Peyer's patch (tissue), 4 donors: ENCODE data around the gene DISP3. TPM values are rescaled to one million over a fixed set of nuclear protein-coding genes. Genes with fewer than 3 reads are reported as not detected.
A peak's percentile ranks its signal among the peaks of the same experiment; 100 is the strongest.

Experiments used
- DNase-seq, 3 donors: peaks; one replicate each; pipeline ENCODE4 v3.0.0-alpha.2; 2017 to 2019
- H3K27ac ChIP-seq, 4 donors: fragments of 200-600 bp; sonication (generic); one replicate each; pipeline ENCODE4 v1.5.1; 2016 to 2019
- H3K27me3 ChIP-seq, 2 donors: fragments of 200-600 bp; sonication (generic); one replicate each; pipeline ENCODE4 v1.5.1; 2019
- H3K36me3 ChIP-seq, 3 donors: fragments of 200-600 bp; sonication (generic); one replicate each; pipeline ENCODE4 v1.5.1; 2016 to 2019
- H3K4me1 ChIP-seq, 4 donors: fragments of 200-600 bp; sonication (generic); one replicate each; pipeline ENCODE4 v1.5.1; 2016 to 2019
- H3K4me3 ChIP-seq, 4 donors: fragments of 200-600 bp; sonication (generic); 1 replicate in 3 of 4; 2 replicates in 1 of 4; pipeline ENCODE4 v1.5.1; 2016 to 2019; ENCODE audit warnings: mild to moderate bottlenecking in 1 of 4
- H3K9me3 ChIP-seq, 4 donors: fragments of 200-600 bp; sonication (generic); one replicate each; pipeline ENCODE4 v1.5.1; 2016 to 2019; ENCODE audit warnings: mild to moderate bottlenecking in 1 of 4
- CTCF ChIP-seq, 6 experiments: fragments of 450-650 bp in 4 of 6; fragments of 200-600 bp in 2 of 6; sonication (generic) in 1 of 6; IDR thresholded peaks; one replicate each; pipeline ENCODE4 v1.5.1; 2017 to 2019; ENCODE audit warnings: antibody characterized with exemption in 6 of 6, mild to moderate bottlenecking in 3 of 6, moderate library complexity in 1 of 6
- POLR2A ChIP-seq, 2 donors: fragments of 450-650 bp; IDR thresholded peaks; one replicate each; pipeline ENCODE4 v1.5.1; 2017; ENCODE audit warnings: antibody characterized with exemption in 2 of 2, mild to moderate bottlenecking in 2 of 2, moderate library complexity in 2 of 2
- total RNA-seq, 4 donors: library from RNA; depleted of rRNA; stranded (reverse); fragments of >200 nt; gene quantifications; one replicate each; pipeline ENCODE4 v1.1.0, GENCODE V29; 2016

The DISP3 gene
- total RNA-seq, 4 donors from 2014 or later: 0.54 to 2.4 (median 1.8) TPM; not detected in 1

DNA sequence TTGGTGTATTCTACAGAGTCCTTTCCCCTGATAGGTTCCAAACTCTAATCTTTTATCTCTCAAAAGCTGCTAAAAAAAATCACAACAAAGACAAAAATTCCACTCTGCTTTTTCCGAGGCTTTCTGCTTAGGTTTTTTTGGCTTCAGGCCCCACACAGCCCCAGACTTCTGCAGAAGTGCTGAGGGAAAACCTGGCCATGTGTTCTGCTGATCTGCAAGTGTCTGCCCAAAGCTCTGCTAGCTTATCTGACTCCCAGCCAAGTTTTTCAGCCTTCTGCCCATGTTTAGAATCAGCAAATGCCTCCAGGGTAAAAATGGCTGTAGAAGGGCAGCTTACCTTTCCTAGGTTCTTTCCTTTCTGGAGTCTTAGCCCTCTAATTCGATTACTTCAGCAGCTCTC, 28.4 kb downstream of the DISP3 start:
- peaks cover 0 to 37% (median 5%) of the 10 kb centered on the region in 4 donors for H3K9me3 ChIP-seq
- H3K27me3 ChIP-seq: no peaks in the 10 kb centered on the region
- H3K27ac ChIP-seq: no peak overlapping the region
- no peaks in the 10 kb centered on the region for H3K4me1 ChIP-seq
- no peak overlapping the region for H3K4me3 ChIP-seq
- no peaks in the 10 kb centered on the region for H3K36me3 ChIP-seq
- TF ChIP-seq CTCF (IDR thresholded peaks at IDR 0.05): no peak
- TF ChIP-seq POLR2A (IDR thresholded peaks at IDR 0.05): no peak
- no peak for DNase-seq

GRCh38 chr1:11513681-11514080, 34.7 kb downstream of the DISP3 start:
- Histone ChIP-seq H3K27ac (no peak overlapping the region), H3K9me3 (no peaks in the 10 kb centered on the region), H3K4me3 (no peak overlapping the region), H3K27me3 (no peaks in the 10 kb centered on the region), H3K36me3 (no peaks in the 10 kb centered on the region), H3K4me1 (no peaks in the 10 kb centered on the region)
- TF ChIP-seq CTCF (IDR thresholded peaks at IDR 0.05) (no peak), POLR2A (IDR thresholded peaks at IDR 0.05) (no peak)
- no peak for DNase-seq

- TF ChIP-seq POLR2A (IDR thresholded peaks at IDR 0.05) (no peak), CTCF (IDR thresholded peaks at IDR 0.05) (no peak)
- Histone ChIP-seq H3K4me1 (no peaks in the 10 kb centered on the region), H3K9me3 (no peaks in the 10 kb centered on the region), H3K4me3 (no peak overlapping the region), H3K27me3 (no peaks in the 10 kb centered on the region), H3K27ac (no peak overlapping the region), H3K36me3 (no peaks in the 10 kb centered on the region)
- DNase-seq: peak in 1 of 3 donors; percentile 23
These were observed 35.4 kb downstream of the DISP3 start for GRCh38 chr1:11514366-11514765.

DNA sequence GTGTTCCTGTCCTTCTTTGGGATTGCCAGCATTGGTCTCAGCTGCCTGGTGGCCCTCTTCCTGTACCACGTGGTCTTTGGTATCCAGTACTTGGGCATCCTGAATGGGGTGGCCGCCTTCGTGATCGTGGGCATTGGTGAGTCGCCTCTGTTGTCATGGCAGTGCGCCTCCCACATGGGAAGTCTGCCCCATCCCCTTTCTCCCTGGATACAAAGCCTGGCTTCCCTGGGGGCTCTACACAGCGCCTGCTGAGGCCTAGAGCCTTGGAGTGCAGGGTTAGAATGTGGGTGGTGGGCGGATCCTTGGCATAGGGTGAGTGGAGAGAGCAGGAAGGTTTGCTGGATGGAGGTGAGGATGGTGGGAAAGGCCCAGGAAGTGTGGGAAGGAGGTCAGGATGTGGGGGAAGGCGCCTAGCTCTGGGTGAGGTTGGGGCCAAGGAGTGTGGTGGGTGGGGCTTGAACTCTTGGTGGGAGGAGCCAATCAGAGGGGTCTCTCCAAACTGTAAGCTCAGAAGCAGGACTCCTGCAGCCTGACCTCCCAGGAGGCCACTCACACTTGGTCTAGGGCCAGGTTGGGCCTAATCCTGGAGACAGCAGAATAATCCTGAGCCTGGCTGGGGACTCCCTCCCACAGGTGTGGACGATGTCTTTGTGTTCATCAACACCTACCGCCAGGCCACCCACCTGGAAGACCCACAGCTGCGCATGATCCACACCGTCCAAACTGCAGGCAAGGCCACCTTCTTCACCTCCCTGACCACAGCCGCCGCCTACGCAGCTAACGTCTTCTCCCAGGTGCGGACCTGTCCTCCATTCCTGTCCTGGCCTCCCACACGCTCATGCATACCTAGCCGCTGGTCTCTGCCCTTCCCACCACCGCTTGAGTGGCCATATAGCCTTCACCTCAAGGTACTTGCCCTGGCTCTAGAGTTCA, 36.7 kb downstream of the DISP3 start:
- no peak for TF ChIP-seq CTCF (IDR thresholded peaks at IDR 0.05)
- TF ChIP-seq POLR2A (IDR thresholded peaks at IDR 0.05): no peak
- Histone ChIP-seq H3K27me3 (no peaks in the 10 kb centered on the region), H3K36me3 (no peaks in the 10 kb centered on the region), H3K27ac (no peak overlapping the region), H3K4me1 (no peaks in the 10 kb centered on the region), H3K4me3 (no peak overlapping the region), H3K9me3 (no peaks in the 10 kb centered on the region)
- peak in 1 of 3 donors; percentile 40 for DNase-seq

DNA sequence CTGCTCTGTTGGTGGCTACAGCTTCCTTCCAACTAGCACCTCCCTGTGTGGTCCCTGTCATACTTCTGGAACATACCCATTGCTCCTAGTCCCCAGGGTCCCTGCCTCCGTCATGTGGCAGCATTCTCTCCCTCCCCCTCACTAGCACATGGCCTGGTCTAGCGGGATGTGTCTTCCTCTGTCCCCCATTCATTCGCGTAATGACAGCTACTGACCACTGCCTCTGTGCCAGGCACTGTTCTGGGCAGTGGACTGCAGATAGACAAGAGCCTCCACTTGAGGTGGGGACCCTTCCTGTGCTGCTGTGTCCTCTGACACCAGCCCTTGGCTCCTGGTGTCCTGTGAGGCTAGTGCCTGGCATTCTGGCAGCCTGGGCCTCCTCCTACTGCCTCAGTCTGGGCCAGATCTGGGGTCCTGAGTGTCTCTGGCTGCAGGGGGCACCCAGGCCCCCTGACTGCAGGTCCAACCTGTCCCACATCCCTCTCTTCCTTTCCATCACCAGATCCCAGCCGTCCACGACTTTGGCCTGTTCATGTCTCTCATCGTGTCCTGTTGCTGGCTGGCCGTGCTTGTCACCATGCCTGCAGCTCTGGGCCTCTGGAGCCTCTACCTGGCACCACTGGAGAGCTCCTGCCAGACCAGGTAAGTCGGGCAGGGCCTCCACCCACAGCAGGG, 38.1 kb downstream of the DISP3 start:
- Histone ChIP-seq H3K27ac (no peak overlapping the region), H3K4me3 (no peak overlapping the region), H3K9me3 (no peaks in the 10 kb centered on the region), H3K36me3 (no peaks in the 10 kb centered on the region), H3K4me1 (no peaks in the 10 kb centered on the region), H3K27me3 (no peaks in the 10 kb centered on the region)
- peak in 1 of 3 donors; percentile 32 for DNase-seq
- TF ChIP-seq POLR2A (IDR thresholded peaks at IDR 0.05) (no peak), CTCF (IDR thresholded peaks at IDR 0.05) (no peak)
